SU-DHL-6 (cell line): ENCODE results near the gene KLHL8.
A peak's percentile ranks its signal among the peaks of the same experiment; 100 is the strongest.

Experiments used
- H2AFZ ChIP-seq: fragments of 200-600 bp; sonication (generic); 2 replicates; pipeline ENCODE4 v1.6.1; 2014; ENCODE audit warnings: low read depth, mild to moderate bottlenecking, moderate library complexity, mixed read lengths, antibody characterized with exemption, low read length; ENCODE audit not compliant: severe bottlenecking
- H3F3A ChIP-seq: fragments of 200-600 bp; shearing (Covaris generic); 2 replicates; pipeline ENCODE4 v1.6.0; 2016; ENCODE audit warnings: antibody characterized with exemption, mild to moderate bottlenecking; ENCODE audit not compliant: insufficient read depth
- H3K27ac ChIP-seq: fragments of 200-600 bp; sonication (generic); 2 replicates; pipeline ENCODE4 v1.5.1; 2016; ENCODE audit warnings: low read depth, mild to moderate bottlenecking, low read length, moderate library complexity, mixed read lengths
- H3K27me3 ChIP-seq: fragments of 200-600 bp; sonication (generic), shearing (Covaris generic); 2 replicates; pipeline ENCODE4 v1.6.0; 2014; ENCODE audit warnings: mild to moderate bottlenecking, low read length
- H3K36me3 ChIP-seq: fragments of 200-600 bp; sonication (generic); 2 replicates; pipeline ENCODE4 v1.6.1; 2014; ENCODE audit warnings: mild to moderate bottlenecking, low read length, mixed read lengths
- H3K4me2 ChIP-seq: fragments of 300-600, 200-600 bp; shearing (Covaris generic), sonication (generic); 2 replicates; pipeline ENCODE4 v1.6.0; 2014; ENCODE audit warnings: low read length, low read depth, mild to moderate bottlenecking; ENCODE audit not compliant: poor library complexity, severe bottlenecking
- H3K4me3 ChIP-seq: fragments of 200-600 bp; sonication (generic); 2 replicates; pipeline ENCODE4 v1.5.1; 2014; ENCODE audit warnings: antibody characterized with exemption, low read length, mild to moderate bottlenecking, mixed read lengths; ENCODE audit not compliant: insufficient read depth, poor library complexity, severe bottlenecking
- H3K79me2 ChIP-seq: fragments of 200-600 bp; sonication (generic); 2 replicates; pipeline ENCODE4 v1.6.1; 2014; ENCODE audit warnings: mild to moderate bottlenecking, low read length, moderate library complexity; ENCODE audit not compliant: insufficient read depth
- H3K9ac ChIP-seq: fragments of 200-600 bp; sonication (generic); 2 replicates; pipeline ENCODE4 v1.7.0; 2014; ENCODE audit warnings: mild to moderate bottlenecking, low read length
- H3K9me2 ChIP-seq: fragments of 200-600 bp; sonication (generic); replicated peaks from 2 replicates; pipeline ENCODE4 v1.6.1; 2014; ENCODE audit warnings: low read length; ENCODE audit not compliant: insufficient read depth
- H3K9me3 ChIP-seq: fragments of 200-600 bp; sonication (generic); 2 replicates; pipeline ENCODE4 v1.6.1; 2014; ENCODE audit warnings: low read length, mixed read lengths; ENCODE audit not compliant: insufficient read depth
- H4K20me1 ChIP-seq: fragments of 200-600 bp; sonication (generic); 2 replicates; pipeline ENCODE4 v1.6.1; 2014; ENCODE audit warnings: low read depth, mild to moderate bottlenecking, antibody characterized with exemption, low read length, moderate library complexity, mixed read lengths
- CTCF ChIP-seq: fragments of 200-600 bp; sonication (generic); IDR thresholded peaks from one replicate; pipeline ENCODE4 v1.5.1; 2017; ENCODE audit warnings: antibody characterized with exemption, mild to moderate bottlenecking, low read length, moderate library complexity; ENCODE audit not compliant: insufficient read depth, poor library complexity, severe bottlenecking
- EZH2phosphoT487 ChIP-seq: fragments of 200-600 bp; sonication (generic), shearing (Covaris generic); conservative IDR thresholded peaks from 2 replicates; pipeline ENCODE4 v1.6.1; 2018; ENCODE audit warnings: mild to moderate bottlenecking, antibody characterized with exemption, low read length, moderate library complexity, mixed read lengths

KLHL8 gene

GRCh38 chr4:87220094-87220822 lies at the start of gene KLHL8:
KLHL8 (minus strand) TSS chr4:87220618; CDS start chr4:87195539, 25,079 bp downstream.
- Histone ChIP-seq H4K20me1 (no peaks in the 10 kb centered on the region), H3K9ac (peak within 1 kb of the TSS; percentile 90), H3K27ac (peak within 1 kb of the TSS; percentile 74), H3K4me3 (peak within 1 kb of the TSS; percentile 92), H3K36me3 (no peaks in the 10 kb centered on the region), H3K4me2 (peak within 1 kb of the TSS; percentile 83), H3F3A (no peaks in the 10 kb centered on the region), H3K27me3 (no peaks in the 10 kb centered on the region), H3K79me2 (peaks cover 31% of the 10 kb centered on the region), H3K9me3 (no peaks in the 10 kb centered on the region), H3K9me2 (no peaks in the 10 kb centered on the region), H2AFZ (peak within 1 kb of the TSS; percentile 93)
- TF ChIP-seq EZH2phosphoT487 (no peak), CTCF (no peak)

- no peak for TF ChIP-seq CTCF
- TF ChIP-seq EZH2phosphoT487, result no peak
- Histone ChIP-seq H3K4me2 (no peak overlapping the region), H3K79me2 (no peaks in the 10 kb centered on the region)
Measured at GRCh38 chr4:87270144-87270543, 49.7 kb upstream of the KLHL8 start.

GRCh38 chr4:87268411-87268810 lies 48.0 kb upstream of the KLHL8 start:
- H3K4me3 ChIP-seq, result no peak overlapping the region
- H4K20me1 ChIP-seq, result no peaks in the 10 kb centered on the region
- no peak overlapping the region for H3K9ac ChIP-seq
- no peaks in the 10 kb centered on the region for H3K9me3 ChIP-seq
- H2AFZ ChIP-seq, result no peak overlapping the region
- H3K79me2 ChIP-seq, result no peaks in the 10 kb centered on the region
- no peak overlapping the region for H3K4me2 ChIP-seq
- no peaks in the 10 kb centered on the region for H3K36me3 ChIP-seq
- H3F3A ChIP-seq, result no peaks in the 10 kb centered on the region
- TF ChIP-seq EZH2phosphoT487, result no peak
- TF ChIP-seq CTCF, result no peak
- no peak overlapping the region for H3K27ac ChIP-seq
- H3K27me3 ChIP-seq, result no peaks in the 10 kb centered on the region
- no peaks in the 10 kb centered on the region for H3K9me2 ChIP-seq

More at GRCh38 chr4:87270144-87270543, 49.7 kb upstream of the KLHL8 start:
- H3K4me3 ChIP-seq, result no peak overlapping the region
- no peaks in the 10 kb centered on the region for H3K9me3 ChIP-seq
- H3K27ac ChIP-seq, result no peak overlapping the region
- no peaks in the 10 kb centered on the region for H3K36me3 ChIP-seq
- no peaks in the 10 kb centered on the region for H3F3A ChIP-seq
- H3K27me3 ChIP-seq, result no peaks in the 10 kb centered on the region
- H2AFZ ChIP-seq, result no peak overlapping the region
- no peaks in the 10 kb centered on the region for H3K9me2 ChIP-seq
- no peak overlapping the region for H3K9ac ChIP-seq
- no peaks in the 10 kb centered on the region for H4K20me1 ChIP-seq
